ENCODE measurements around the gene IFT122.

Gene IFT122

DNA sequence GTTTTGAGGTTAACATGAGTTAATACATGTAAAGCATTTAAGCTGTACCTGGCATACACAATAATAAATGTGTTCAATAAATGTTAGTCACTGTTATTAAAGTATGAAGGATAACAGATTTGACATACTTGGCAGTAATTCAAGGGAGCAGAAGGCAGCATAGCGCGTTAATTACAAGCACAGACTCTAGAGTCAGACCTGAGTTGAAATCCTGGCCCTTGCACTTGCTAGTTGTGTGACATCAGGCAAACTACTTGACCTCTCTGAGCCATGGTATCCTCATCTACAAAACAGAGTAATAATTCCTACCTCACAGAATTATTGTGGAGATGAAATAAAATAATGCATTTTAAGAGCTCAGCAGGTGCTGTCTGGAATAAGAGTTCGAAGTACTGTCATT, 5.4 kb downstream of the IFT122 start:
- no peaks in the 10 kb centered on the region for H3K27me3 ChIP-seq (ENCODE audit: insufficient read depth, low read length)
- H3K4me2 ChIP-seq (ENCODE audit: low read length) = no peak overlapping the region
- no peak overlapping the region for H3K27ac ChIP-seq (ENCODE audit: low read depth, low read length, poor library complexity, severe bottlenecking)
- no peaks in the 10 kb centered on the region for H3F3A ChIP-seq (ENCODE audit: insufficient read depth, low read length)
- no peaks in the 10 kb centered on the region for H3K79me2 ChIP-seq (ENCODE audit: insufficient read depth, low read length)
- TF ChIP-seq, protein P1, sequence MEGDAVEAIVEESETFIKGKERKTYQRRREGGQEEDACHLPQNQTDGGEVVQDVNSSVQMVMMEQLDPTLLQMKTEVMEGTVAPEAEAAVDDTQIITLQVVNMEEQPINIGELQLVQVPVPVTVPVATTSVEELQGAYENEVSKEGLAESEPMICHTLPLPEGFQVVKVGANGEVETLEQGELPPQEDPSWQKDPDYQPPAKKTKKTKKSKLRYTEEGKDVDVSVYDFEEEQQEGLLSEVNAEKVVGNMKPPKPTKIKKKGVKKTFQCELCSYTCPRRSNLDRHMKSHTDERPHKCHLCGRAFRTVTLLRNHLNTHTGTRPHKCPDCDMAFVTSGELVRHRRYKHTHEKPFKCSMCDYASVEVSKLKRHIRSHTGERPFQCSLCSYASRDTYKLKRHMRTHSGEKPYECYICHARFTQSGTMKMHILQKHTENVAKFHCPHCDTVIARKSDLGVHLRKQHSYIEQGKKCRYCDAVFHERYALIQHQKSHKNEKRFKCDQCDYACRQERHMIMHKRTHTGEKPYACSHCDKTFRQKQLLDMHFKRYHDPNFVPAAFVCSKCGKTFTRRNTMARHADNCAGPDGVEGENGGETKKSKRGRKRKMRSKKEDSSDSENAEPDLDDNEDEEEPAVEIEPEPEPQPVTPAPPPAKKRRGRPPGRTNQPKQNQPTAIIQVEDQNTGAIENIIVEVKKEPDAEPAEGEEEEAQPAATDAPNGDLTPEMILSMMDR (IDR thresholded peaks at IDR 0.05; ENCODE audit: low read length) = no peak
- no peak overlapping the region for H2AFZ ChIP-seq (ENCODE audit: low read length)
- no peaks in the 10 kb centered on the region for H4K20me1 ChIP-seq (ENCODE audit: insufficient read depth, low read length)
- no peaks in the 10 kb centered on the region for H3K36me3 ChIP-seq (ENCODE audit: insufficient read depth, low read length)
- H3K4me1 ChIP-seq (ENCODE audit: insufficient read depth, low read length, severe bottlenecking) = peaks cover 35% of the 10 kb centered on the region
- no peak overlapping the region for H3K4me3 ChIP-seq (ENCODE audit: low read depth, low read length, poor library complexity, severe bottlenecking)
- H3K9ac ChIP-seq (ENCODE audit: low read length) = no peak overlapping the region
- no peaks in the 10 kb centered on the region for H3K9me3 ChIP-seq (ENCODE audit: low read length)
- H3K9me2 ChIP-seq (ENCODE audit: low read depth, low read length) = no peaks in the 10 kb centered on the region

DNA sequence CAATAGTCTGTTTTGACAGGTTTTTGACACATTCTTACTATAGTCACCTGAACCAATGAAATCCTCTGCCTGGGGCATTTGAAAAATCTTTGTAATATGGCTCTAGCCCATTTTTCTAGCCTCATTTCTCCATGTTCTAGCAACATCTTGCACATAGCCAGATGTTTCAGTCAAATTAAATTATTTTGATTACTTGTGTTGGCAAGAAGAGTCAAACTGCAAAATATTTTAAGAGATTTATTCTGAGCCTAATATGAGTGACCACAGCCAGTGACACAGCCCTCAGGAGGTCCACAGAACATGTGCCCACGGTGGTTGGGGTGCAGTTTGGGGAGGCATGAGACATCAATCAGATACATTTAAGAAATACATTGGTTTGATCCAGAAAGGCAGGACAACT, 6.9 kb downstream of the IFT122 start:
- H3K9me3 ChIP-seq (ENCODE audit: low read length) = no peaks in the 10 kb centered on the region
- TF ChIP-seq EZH2 (IDR thresholded peaks at IDR 0.05; ENCODE audit: borderline replicate concordance, low read length) = no peak
- TF ChIP-seq, protein P1 (IDR thresholded peaks at IDR 0.05; ENCODE audit: low read length) = no peak
- H3K9me2 ChIP-seq (ENCODE audit: low read depth, low read length) = no peaks in the 10 kb centered on the region
- H3K27me3 ChIP-seq (ENCODE audit: insufficient read depth, low read length) = no peaks in the 10 kb centered on the region
- no peak overlapping the region for H3K9ac ChIP-seq (ENCODE audit: low read length)
- H3K4me1 ChIP-seq (ENCODE audit: insufficient read depth, low read length, severe bottlenecking) = peaks cover 25% of the 10 kb centered on the region
- no peaks in the 10 kb centered on the region for H4K20me1 ChIP-seq (ENCODE audit: insufficient read depth, low read length)
- H3K4me2 ChIP-seq (ENCODE audit: low read length) = no peak overlapping the region
- H3K4me3 ChIP-seq (ENCODE audit: low read depth, low read length, poor library complexity, severe bottlenecking) = no peak overlapping the region
- H3K36me3 ChIP-seq (ENCODE audit: insufficient read depth, low read length) = no peaks in the 10 kb centered on the region
- H3K79me2 ChIP-seq (ENCODE audit: insufficient read depth, low read length) = no peaks in the 10 kb centered on the region
- H3K27ac ChIP-seq (ENCODE audit: low read depth, low read length, poor library complexity, severe bottlenecking) = no peak overlapping the region
- H3F3A ChIP-seq (ENCODE audit: insufficient read depth, low read length) = no peaks in the 10 kb centered on the region
- H2AFZ ChIP-seq (ENCODE audit: low read length) = no peak overlapping the region

DNA sequence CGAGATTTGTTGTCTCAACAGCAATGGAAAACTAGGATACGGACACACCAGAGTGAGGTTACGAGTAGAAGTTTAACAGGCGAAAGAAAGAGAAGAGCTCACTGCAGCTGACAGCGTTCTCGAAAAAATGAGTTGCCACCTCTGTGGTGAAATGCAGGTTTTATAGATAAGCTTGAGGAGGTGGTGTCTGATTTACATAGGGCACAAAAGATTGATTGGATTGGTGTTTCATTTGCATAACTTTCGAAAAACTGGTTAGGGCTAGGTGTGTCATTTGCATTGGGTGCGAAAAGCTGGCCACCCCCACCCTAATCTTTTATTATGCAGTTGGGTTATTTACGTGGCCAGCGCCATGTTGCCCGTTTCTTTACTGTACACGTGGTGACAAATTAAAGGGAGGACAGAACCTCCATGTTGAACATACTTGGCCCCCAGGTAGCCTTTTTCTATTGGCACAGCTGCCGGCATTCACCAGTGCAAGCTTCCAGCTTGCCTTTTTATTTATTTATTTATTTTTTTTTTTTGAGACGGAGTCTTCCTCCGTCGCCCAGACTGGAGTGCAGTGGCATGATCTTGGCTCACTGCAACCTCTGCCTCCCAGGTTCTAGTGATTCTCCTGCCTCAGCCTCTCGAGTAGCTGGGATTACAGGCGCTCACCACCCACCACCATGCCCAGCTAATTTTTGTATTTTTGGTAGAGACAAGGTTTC, 8.3 kb downstream of the IFT122 start:
- Histone ChIP-seq H3K4me2 (ENCODE audit: low read length) (no peak overlapping the region), H3K27me3 (ENCODE audit: insufficient read depth, low read length) (no peaks in the 10 kb centered on the region), H4K20me1 (ENCODE audit: insufficient read depth, low read length) (no peaks in the 10 kb centered on the region), H3K27ac (ENCODE audit: low read depth, low read length, poor library complexity, severe bottlenecking) (no peak overlapping the region), H3K9ac (ENCODE audit: low read length) (no peak overlapping the region), H3K4me1 (ENCODE audit: insufficient read depth, low read length, severe bottlenecking) (peaks cover 22% of the 10 kb centered on the region), H3K79me2 (ENCODE audit: insufficient read depth, low read length) (no peaks in the 10 kb centered on the region), H3F3A (ENCODE audit: insufficient read depth, low read length) (no peaks in the 10 kb centered on the region), H3K9me3 (ENCODE audit: low read length) (no peaks in the 10 kb centered on the region), H3K9me2 (ENCODE audit: low read depth, low read length) (no peaks in the 10 kb centered on the region), H2AFZ (ENCODE audit: low read length) (no peak overlapping the region), H3K36me3 (ENCODE audit: insufficient read depth, low read length) (no peaks in the 10 kb centered on the region), H3K4me3 (ENCODE audit: low read depth, low read length, poor library complexity, severe bottlenecking) (no peak overlapping the region)
- TF ChIP-seq, protein P1 (IDR thresholded peaks at IDR 0.05; ENCODE audit: low read length) = no peak
- no peak for TF ChIP-seq EZH2 (IDR thresholded peaks at IDR 0.05; ENCODE audit: borderline replicate concordance, low read length)
